Tibial nerve (tissue), 4 donors: ENCODE measurements around the gene PARN.

Source experiments
- CTCF ChIP-seq, 5 experiments: fragments of 200-600 bp in 3 of 5; fragments of 450-650 bp in 2 of 5; sonication (generic) in 3 of 5; IDR thresholded peaks; one replicate each; pipeline ENCODE4 v1.5.1; 2016 to 2019; ENCODE audit warnings: antibody characterized with exemption in 5 of 5, mild to moderate bottlenecking in 3 of 5, moderate library complexity in 2 of 5
- EP300 ChIP-seq, 2 donors: sonication (generic); formaldehyde crosslinking; IDR thresholded peaks; one replicate each; pipeline ENCODE4 v1.6.1; 2017; ENCODE audit warnings: antibody characterized with exemption in 2 of 2, mild to moderate bottlenecking in 1 of 2
- POLR2A ChIP-seq, 2 donors: fragments of 450-650 bp; IDR thresholded peaks; one replicate each; pipeline ENCODE4 v1.6.1; 2017; ENCODE audit warnings: antibody characterized with exemption in 2 of 2, mild to moderate bottlenecking in 2 of 2, moderate library complexity in 2 of 2

- TF ChIP-seq CTCF (IDR thresholded peaks at IDR 0.05): no peak
- no peak for TF ChIP-seq EP300 (IDR thresholded peaks at IDR 0.05)
- no peak for TF ChIP-seq POLR2A (IDR thresholded peaks at IDR 0.05)
Observed at GRCh38 chr16:14510581-14510938, 119.5 kb downstream of the PARN start.
